Panc1 (cell line): ENCODE measurements around the gene C5.

Experiments
- CTCF ChIP-seq: fragments of 450-650 bp; IDR thresholded peaks from 2 replicates; pipeline ENCODE4 v1.5.1; 2017; ENCODE audit warnings: mild to moderate bottlenecking
- POLR2AphosphoS5 ChIP-seq: IDR thresholded peaks from 2 replicates; pipeline ENCODE4 v1.6.1; 2012; ENCODE audit warnings: mild to moderate bottlenecking, low read depth, low read length, moderate library complexity
- SIN3A ChIP-seq: IDR thresholded peaks from 2 replicates; pipeline ENCODE4 v1.6.1; 2012; ENCODE audit warnings: low read depth, mild to moderate bottlenecking, low read length, moderate library complexity, borderline replicate concordance; ENCODE audit not compliant: insufficient read depth
- TCF7L2 ChIP-seq: IDR thresholded peaks from 2 replicates; pipeline ENCODE4 v1.6.1; 2011; ENCODE audit warnings: mild to moderate bottlenecking, low read depth, low read length, inconsistent platforms

DNA sequence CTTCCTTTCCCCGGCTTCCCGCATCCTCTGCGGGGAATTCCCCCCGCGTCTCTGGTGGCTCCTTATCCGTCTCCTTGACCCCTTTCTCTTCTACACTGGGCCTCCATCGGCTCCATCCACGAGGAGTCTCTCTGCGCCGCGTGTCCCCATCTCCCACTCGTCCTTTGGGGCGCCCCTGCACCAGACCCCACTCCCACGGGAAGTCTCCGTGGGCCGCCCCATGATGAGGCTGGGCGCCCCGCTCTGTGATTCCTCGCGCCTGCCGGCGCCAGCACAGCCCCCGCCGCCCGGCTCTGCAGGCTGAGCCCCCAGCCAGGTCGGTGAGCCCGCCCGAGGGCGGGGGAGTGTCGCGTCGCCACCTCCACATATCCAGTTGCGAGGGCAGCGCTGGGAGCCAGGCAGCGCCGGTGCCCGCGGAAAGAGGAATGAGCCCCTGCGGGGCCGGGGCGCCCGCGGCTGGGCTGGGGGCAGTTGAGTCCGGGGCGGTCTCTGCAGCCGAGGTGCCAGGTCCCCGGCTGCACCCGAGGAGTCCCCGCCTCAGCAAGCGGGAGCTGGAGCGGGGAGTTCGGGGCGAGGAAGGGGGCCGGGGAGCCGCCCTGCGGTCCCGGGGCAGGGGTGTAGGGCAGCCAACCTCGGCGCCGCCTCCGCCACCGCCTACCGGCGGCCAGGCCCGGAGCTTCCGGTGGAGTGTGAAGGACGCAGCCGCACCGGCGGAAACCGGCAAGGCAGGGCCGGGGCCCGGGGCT lies 121.4 kb downstream of the C5 start:
- no peak for TF ChIP-seq TCF7L2
- 0 out of 2 replicates have a peak, but pooled peaks have one; percentile 43 for TF ChIP-seq SIN3A
- peak; percentile 49 for TF ChIP-seq POLR2AphosphoS5
- no peak for TF ChIP-seq CTCF
